Measurements from ENCODE around the gene UGT1A8.

The UGT1A8 gene

GRCh38 chr2:233772583-233772982 lies 155.2 kb downstream of the UGT1A8 start:
- TF ChIP-seq EZH2 (IDR thresholded peaks at IDR 0.05; ENCODE audit: borderline replicate concordance, low read length) = no peak
- no peak for TF ChIP-seq CTCF (IDR thresholded peaks at IDR 0.05; ENCODE audit: low read length)
- H3K36me3 ChIP-seq (ENCODE audit: insufficient read depth, low read length) = no peaks in the 10 kb centered on the region
- no peaks in the 10 kb centered on the region for H3K9me2 ChIP-seq (ENCODE audit: low read depth, low read length)
- H3K79me2 ChIP-seq (ENCODE audit: insufficient read depth, low read length) = no peaks in the 10 kb centered on the region
- H3K9ac ChIP-seq (ENCODE audit: low read length) = no peak overlapping the region
- no peak overlapping the region for H3K4me3 ChIP-seq (ENCODE audit: low read depth, low read length, poor library complexity, severe bottlenecking)
- no peak overlapping the region for H2AFZ ChIP-seq (ENCODE audit: low read length)
- no peaks in the 10 kb centered on the region for H3K9me3 ChIP-seq (ENCODE audit: low read length)
- H4K20me1 ChIP-seq (ENCODE audit: insufficient read depth, low read length) = no peaks in the 10 kb centered on the region
- no peak overlapping the region for H3K27ac ChIP-seq (ENCODE audit: low read depth, low read length, poor library complexity, severe bottlenecking)
- H3K4me2 ChIP-seq (ENCODE audit: low read length) = no peak overlapping the region
- H3K27me3 ChIP-seq (ENCODE audit: insufficient read depth, low read length) = no peaks in the 10 kb centered on the region; the same call in 1 of the 2 replicates
- H3K4me1 ChIP-seq (ENCODE audit: insufficient read depth, low read length, severe bottlenecking) = no peaks in the 10 kb centered on the region
- no peaks in the 10 kb centered on the region for H3F3A ChIP-seq (ENCODE audit: insufficient read depth, low read length)

- no peak overlapping the region for H3K4me2 ChIP-seq (ENCODE audit: low read length)
- no peaks in the 10 kb centered on the region for H3K79me2 ChIP-seq (ENCODE audit: insufficient read depth, low read length)
- no peaks in the 10 kb centered on the region for H3K36me3 ChIP-seq (ENCODE audit: insufficient read depth, low read length)
- no peaks in the 10 kb centered on the region for H3K4me1 ChIP-seq (ENCODE audit: insufficient read depth, low read length, severe bottlenecking)
- H4K20me1 ChIP-seq (ENCODE audit: insufficient read depth, low read length) = no peaks in the 10 kb centered on the region
- no peak for TF ChIP-seq EZH2 (IDR thresholded peaks at IDR 0.05; ENCODE audit: borderline replicate concordance, low read length)
- TF ChIP-seq CTCF (IDR thresholded peaks at IDR 0.05; ENCODE audit: low read length) = no peak
- no peak overlapping the region for H3K4me3 ChIP-seq (ENCODE audit: low read depth, low read length, poor library complexity, severe bottlenecking)
- H3K9me3 ChIP-seq (ENCODE audit: low read length) = no peaks in the 10 kb centered on the region
- no peaks in the 10 kb centered on the region for H3F3A ChIP-seq (ENCODE audit: insufficient read depth, low read length)
- no peak overlapping the region for H3K9ac ChIP-seq (ENCODE audit: low read length)
- no peak overlapping the region for H2AFZ ChIP-seq (ENCODE audit: low read length)
- H3K27ac ChIP-seq (ENCODE audit: low read depth, low read length, poor library complexity, severe bottlenecking) = no peak overlapping the region
- peaks cover 4% of the 10 kb centered on the region; the same call in 1 of the 2 replicates for H3K27me3 ChIP-seq (ENCODE audit: insufficient read depth, low read length)
- no peaks in the 10 kb centered on the region for H3K9me2 ChIP-seq (ENCODE audit: low read depth, low read length)
Observed at GRCh38 chr2:233773854-233774253, 156.4 kb downstream of the UGT1A8 start.

GRCh38 chr2:233775414-233775813 lies 158.0 kb downstream of the UGT1A8 start:
- Histone ChIP-seq H3K27ac (ENCODE audit: low read depth, low read length, poor library complexity, severe bottlenecking) (no peak overlapping the region), H3K36me3 (ENCODE audit: insufficient read depth, low read length) (no peaks in the 10 kb centered on the region), H3K4me2 (ENCODE audit: low read length) (no peak overlapping the region), H3K27me3 (ENCODE audit: insufficient read depth, low read length) (peaks cover 4% of the 10 kb centered on the region; the same call in 1 of the 2 replicates), H3F3A (ENCODE audit: insufficient read depth, low read length) (no peaks in the 10 kb centered on the region), H3K79me2 (ENCODE audit: insufficient read depth, low read length) (no peaks in the 10 kb centered on the region), H4K20me1 (ENCODE audit: insufficient read depth, low read length) (no peaks in the 10 kb centered on the region), H3K9me2 (ENCODE audit: low read depth, low read length) (no peaks in the 10 kb centered on the region), H3K4me1 (ENCODE audit: insufficient read depth, low read length, severe bottlenecking) (no peaks in the 10 kb centered on the region), H3K9ac (ENCODE audit: low read length) (no peak overlapping the region), H2AFZ (ENCODE audit: low read length) (no peak overlapping the region), H3K4me3 (ENCODE audit: low read depth, low read length, poor library complexity, severe bottlenecking) (no peak overlapping the region), H3K9me3 (ENCODE audit: low read length) (no peaks in the 10 kb centered on the region)
- no peak for TF ChIP-seq CTCF (IDR thresholded peaks at IDR 0.05; ENCODE audit: low read length)
- TF ChIP-seq EZH2 (IDR thresholded peaks at IDR 0.05; ENCODE audit: borderline replicate concordance, low read length) = no peak
